Colon (tissue), 2 donors: ENCODE measurements around the gene PDK1.

Experiments used
- FAIRE-seq: peaks from 2 replicates; lab custom pipeline; 2012; peaks lifted over from hg19 to GRCh38; lab: Jason Lieb, UNC
- donor health status: control.
- donor health status: control.

Gene PDK1

DNA sequence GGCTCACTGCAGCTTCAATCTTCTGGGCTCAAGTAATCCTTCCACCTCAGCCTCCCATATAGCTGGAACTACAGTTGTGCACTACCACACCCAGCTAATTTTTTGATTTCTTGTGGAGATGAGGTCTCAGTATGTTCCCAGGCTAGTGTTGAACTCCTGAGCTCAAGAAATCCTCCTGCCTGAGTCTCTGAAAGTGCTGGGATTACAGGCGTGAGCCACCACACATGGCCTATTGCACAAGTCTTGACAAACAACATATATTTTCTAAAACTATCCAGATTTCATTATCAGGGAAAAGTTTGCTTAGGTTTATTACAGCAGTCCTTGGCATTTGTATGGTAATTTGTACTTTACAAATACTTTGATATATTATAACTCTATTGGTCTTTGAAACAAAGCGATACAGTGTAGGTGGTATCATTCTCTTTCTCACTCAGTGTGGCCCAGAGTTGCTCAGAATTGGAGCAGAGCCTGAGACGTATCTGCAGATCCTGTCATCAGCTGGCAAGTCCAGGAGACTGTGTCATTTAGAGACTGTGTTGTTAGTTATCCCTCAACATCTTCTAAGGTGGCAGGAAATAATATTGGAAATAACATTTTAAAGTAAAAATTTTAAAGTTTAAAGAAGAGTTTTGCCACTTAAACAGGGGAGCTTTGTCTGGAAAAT, 41.4 kb downstream of the PDK1 start:
- no peak for FAIRE-seq

- FAIRE-seq, result no peak
Measured at GRCh38 chr2:172599947-172600346, 44.1 kb downstream of the PDK1 start.

GRCh38 chr2:172600557-172601008, 44.7 kb downstream of the PDK1 start:
- FAIRE-seq, result no peak

- no peak for FAIRE-seq
Measured at GRCh38 chr2:172606285-172606684, 50.4 kb downstream of the PDK1 start.

GRCh38 chr2:172607379-172607928, 51.6 kb downstream of the PDK1 start:
- no peak for FAIRE-seq

DNA sequence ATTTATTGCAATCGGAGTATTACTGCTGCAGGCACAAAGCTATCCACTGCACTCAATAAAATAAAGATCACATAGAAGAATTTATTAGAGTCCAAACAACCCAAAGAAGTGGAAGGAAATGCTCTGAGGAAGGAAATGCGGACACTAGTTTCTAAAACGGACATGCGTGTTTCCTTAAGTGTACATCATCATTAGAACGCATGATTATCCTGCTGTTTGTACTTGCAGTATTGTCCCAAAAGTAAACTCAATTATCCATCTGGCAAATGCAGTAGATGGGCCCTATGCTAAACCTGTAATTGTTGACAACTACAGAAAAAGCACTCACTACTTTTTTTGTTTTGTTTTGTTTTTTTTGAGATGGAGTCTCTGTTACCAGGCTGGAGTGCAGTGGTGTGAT, 53.6 kb downstream of the PDK1 start:
- FAIRE-seq, result no peak

DNA sequence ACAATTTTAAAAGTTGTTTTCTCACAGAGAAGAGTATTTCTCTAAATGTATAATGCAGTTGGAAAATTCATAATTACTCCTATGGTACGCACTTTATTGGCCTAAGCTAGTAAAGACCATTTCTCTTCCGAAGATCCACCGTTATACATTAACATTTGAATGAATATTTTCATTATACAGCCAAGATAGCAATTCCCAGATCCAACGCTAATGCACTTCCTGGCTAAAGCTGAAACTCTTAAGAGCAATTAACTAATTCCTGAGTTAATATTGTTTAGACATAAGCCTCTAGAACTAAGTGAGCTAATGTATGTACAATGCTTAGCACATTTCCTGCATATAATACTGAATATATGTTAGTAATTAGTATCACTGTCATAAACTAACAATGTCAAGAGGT, 56.2 kb downstream of the PDK1 start:
- FAIRE-seq, result no peak

GRCh38 chr2:172613040-172613439, 57.1 kb downstream of the PDK1 start:
- no peak for FAIRE-seq

DNA sequence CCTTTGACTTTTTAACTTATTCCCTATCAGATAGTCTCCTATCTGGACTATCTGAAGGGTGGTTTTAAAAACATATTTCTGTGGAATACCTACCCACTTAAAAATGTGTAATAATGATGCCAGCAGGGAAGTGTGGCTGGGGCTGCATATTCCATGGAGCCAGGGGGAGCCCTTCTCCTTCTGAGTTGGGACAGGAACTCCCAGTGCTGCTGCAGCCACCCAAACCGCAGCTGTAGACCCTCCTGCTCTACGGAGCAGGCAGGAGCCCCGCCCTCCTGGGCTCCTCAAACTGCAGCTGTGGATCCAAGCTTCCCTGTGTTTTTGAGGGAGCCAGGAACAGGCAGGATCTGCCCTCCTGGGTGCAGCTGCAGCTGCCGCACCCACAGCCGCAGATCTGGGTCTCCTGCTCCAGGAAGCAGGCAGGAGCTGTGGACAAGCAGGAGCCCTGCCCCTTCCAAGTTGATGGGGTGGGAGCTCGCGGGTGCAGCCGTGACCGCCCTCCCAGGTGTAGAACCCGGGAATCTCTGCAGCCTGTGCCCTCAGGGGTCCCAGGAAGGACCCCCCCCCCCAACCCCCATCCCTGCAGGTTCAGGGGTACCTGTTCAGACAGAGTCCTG, 57.8 kb downstream of the PDK1 start:
- no peak for FAIRE-seq

GRCh38 chr2:172614932-172615331, 59.0 kb downstream of the PDK1 start:
- FAIRE-seq, result no peak

DNA sequence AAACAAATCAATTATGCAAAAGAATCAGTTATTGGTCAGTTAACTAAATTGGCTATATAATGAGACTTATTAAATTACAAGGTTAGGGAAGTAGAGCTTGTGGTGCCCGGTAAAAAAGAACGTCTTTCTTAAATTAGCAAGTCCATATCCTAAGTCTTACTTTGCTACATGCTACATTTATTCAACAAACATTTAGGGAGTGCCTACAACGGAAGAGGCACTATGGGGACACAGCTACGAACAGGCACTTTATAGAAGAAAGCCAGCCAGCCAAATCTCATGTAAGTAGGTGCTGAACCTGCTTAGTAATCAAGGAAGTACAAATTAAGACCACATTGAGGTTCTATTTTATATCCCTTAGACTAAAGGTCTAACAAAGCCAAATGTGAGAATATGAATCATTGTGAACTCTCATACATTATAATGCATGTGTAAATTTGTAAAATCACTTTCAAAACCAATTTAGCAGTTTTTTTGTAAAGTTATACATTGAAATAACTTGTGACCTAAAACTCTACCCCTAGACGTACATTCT, 59.9 kb downstream of the PDK1 start:
- no peak for FAIRE-seq

GRCh38 chr2:172617115-172617514, 61.2 kb downstream of the PDK1 start:
- FAIRE-seq, result no peak

GRCh38 chr2:172623249-172623965, 67.5 kb downstream of the PDK1 start:
- no peak for FAIRE-seq

DNA sequence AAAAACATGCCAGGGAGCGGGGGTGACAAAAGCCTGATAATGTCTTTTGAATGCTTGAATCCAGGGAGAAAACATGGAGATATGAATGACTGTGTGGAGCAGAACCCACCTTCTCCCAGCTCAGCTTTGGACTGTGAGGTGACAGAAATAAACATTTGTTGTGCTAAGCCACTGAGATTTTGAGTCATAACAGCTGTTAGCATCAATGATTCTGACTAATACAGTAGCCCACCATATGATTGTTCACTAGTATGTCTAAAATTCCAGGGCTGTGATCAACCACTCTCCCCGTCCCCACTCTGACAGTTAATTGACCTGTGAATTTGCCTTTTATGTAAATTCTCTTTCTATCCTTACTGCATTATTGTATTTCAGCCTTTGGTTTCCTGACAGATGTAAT, 69.1 kb downstream of the PDK1 start:
- FAIRE-seq, result no peak

DNA sequence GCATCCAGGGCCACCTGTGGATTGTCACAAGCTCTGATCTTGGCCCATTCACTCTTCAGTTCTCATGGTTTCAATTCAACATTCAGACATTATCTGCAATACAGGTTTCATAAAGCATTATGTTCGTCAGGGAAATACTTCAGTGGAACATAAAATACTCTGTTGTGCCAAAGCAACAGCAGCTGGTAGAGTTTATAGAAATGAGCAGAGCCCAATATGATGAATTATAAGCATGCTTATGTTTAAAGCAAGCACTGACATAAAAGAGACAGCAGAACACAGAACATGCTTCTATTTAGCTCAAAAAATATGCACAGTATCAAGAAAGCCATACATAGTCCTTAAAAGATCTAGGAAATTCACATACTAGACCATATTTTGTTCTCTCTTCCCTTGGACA, 71.3 kb downstream of the PDK1 start:
- no peak for FAIRE-seq

DNA sequence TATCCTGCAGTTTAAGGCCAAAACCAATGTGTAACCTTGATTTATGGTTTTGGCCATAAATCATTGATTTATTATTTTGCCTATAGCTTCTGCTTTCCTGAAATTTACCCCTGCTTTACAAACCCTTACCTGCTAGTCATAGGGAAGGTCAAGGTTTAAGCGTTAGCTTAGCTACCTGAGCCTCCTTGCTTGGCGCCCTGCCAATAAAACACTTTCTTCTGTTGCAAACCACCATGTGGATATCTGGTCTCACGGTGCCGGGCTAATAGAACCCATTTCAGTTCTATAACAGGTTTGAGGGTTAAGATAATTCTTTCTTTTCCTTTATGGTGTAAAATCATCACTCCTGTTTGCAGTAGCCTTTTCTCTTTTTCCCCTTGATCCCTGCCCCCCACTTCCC, 72.2 kb downstream of the PDK1 start:
- FAIRE-seq, result no peak

DNA sequence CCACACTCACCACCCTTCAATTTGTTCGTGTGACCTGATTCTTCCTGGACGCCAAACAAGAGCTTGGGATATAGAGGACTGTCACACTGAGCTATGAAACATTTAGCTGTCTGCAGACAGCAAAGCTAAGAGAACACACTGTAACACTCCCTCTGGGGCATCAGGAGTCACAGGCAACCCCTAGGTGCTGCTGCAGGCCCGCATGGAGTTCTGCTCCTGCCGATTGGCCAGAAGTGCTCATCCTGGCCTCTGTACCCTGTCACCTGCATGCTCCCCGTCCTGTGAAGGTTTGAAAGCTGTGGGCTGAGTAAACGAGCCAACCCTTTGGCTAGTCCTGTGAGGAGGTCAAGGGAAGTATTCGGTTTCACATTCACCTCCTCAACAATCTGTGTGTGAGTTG, 73.7 kb downstream of the PDK1 start:
- no peak for FAIRE-seq

DNA sequence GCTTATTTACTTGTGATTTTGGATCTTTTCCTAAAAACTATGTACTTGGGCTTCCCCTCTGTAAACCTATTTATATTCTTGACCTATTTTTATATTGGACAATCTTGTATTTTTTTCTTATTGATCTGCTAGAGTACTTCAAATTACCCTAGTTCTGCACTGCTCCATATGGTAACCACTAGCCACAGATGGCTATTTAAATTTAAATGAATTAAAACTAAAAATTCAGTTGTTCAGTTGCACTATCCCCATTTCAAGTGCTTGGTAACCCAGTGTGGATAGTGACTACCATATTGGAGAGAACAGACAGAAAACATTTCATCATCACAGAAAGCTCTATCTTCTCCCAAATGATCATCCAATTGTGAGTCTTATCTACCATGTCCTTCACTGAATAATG, 74.3 kb downstream of the PDK1 start:
- no peak for FAIRE-seq

DNA sequence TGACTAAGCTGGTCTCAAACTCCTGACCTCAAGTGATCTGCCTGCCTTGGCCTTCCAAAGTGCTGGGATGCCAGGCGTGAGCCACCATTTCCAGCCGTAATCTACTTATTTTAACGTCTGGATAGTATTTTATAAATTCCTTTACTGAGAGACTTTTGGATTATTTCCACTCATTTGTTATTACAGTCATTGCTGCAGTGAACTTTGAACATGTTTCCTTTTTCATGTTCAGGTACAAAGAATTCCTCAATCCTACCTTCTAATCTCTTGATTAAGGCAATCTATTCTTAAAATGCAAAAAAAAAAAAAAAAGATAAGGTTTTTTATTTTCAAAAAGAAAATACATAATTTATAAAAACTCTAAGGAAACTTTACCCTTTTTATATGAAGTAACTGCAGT, 78.6 kb downstream of the PDK1 start:
- FAIRE-seq, result no peak

- FAIRE-seq, result no peak
Measured at GRCh38 chr2:172635548-172635947, 79.7 kb downstream of the PDK1 start.

GRCh38 chr2:172639256-172639655, 83.4 kb downstream of the PDK1 start:
- no peak for FAIRE-seq

GRCh38 chr2:172639823-172640222, 83.9 kb downstream of the PDK1 start:
- FAIRE-seq, result no peak

DNA sequence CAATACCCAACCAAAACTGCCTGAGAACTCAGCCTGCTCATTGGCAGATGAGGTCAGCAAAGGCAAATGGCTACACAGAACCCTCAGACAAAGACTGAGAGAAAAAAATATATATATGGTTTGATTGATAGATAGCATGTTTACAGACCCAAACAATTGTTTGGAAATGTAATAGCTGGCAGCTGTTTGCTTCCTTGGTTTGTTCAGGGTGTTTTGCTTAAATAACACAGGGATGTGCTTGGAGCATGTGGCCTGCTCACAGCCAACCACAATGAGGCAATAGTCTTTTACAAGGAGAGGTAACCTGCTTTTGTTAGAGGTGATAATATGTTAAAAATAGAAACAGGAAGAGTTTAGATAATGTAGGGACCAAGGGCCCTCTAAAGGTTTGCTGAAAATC, 84.5 kb downstream of the PDK1 start:
- FAIRE-seq, result no peak
